Inflammatory macrophage treated with lipopolysaccharide for 4 hours (primary cell): ENCODE data around the gene FAM162B.
A peak's percentile ranks its signal among the peaks of the same experiment; 100 is the strongest.
"Not testable (repeated sequence)": the region's sequence is repeated elsewhere in the genome, so short reads cannot be mapped to it uniquely, and the experiment has no call there.

Source experiments
- DNase-seq: peaks from one replicate; pipeline ENCODE4 v3.0.0-alpha.2; 2020

Gene FAM162B

DNA sequence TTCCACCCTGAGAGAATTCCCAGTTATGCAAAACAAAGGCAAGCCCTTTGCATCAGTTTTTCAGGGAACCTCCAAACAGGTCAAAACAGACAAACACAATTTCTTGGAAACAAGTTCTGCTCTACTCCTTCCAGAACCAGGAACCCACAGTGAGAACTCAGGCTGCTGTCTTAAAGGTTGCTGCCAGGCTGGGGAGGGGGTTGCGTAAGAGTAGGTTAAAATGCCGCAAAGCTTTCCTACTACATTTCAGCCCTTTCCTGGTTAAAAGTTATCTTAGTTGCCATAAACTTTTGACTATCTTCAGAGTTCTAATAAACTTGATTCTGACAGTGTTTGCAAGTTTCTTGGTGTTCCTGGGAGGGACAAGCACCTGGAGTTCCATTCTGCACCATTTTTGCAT, 50.8 kb downstream of the FAM162B start:
- DNase-seq = peak; percentile 7

DNA sequence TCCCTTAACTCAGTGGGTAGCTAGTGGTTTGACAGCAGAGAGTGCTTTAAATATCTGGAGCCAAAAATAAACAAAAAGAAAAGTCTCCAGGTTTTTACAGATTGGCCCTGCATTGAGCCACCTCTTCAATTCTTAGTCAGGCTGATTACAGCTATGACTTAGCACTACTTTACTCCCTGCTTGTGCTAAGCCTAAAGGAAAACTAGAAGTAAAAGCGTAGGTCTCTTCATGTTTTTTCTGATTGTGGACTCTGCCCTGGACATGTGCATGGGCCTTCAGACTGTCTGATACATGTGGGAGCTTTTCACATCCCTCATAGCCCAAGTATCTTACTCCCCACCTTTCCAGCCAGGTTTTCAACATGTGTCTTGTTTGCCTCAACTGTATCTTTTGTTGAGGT, 51.2 kb downstream of the FAM162B start:
- DNase-seq = no peak

DNA sequence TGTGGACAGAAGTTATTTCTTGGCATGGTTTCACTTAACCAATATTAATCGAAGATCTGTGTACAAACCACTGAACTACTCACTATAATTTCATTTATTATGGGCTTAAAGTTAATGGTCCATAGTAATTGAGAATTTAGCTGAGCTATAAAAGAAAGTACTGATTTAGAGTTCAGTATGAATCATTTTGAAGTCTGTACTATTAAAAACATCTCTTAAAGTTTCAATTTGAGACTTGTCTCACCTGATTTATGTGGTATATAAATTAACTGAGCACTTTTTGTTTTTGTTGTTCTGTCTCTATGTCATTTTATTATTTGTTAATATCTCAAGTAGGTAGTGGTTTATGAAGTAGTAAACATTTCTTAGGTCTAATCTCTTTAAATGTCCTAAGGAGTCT, 59.6 kb downstream of the FAM162B start:
- DNase-seq = no peak

DNA sequence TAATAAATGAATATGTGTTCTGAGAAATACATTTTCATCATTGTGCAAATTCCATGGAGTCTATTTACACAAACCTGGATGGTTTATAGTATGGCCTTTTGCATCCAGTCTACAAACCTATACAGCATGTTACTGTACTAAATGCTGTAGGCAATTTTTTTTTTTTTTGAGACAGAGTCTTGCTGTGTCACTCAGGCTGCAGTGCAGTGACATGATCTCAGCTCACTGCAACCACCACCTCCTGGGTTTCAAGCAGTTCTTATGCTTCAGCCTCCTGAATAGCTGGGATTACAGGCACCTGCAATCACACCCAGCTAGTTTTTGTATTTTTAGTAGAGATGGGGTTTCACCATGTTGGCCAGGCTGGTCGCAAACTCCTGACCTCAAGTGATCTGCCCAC, 61.6 kb downstream of the FAM162B start:
- DNase-seq = not testable (repeated sequence)
